NCI-H1930 (cell line): Measurements from ENCODE around the gene PDF.

Experiments
- DNase-seq, 2 experiments: peaks; one replicate each; lab custom pipeline; 2025; lab: John Stamatoyannopoulos, UW

PDF gene

GRCh38 chr16:69277413-69277812 is 53.0 kb downstream of the PDF start:
- no peak for DNase-seq
